HG03342 (cell line): ENCODE data around the gene SLC25A30.
"Not testable (repeated sequence)": the region's sequence is repeated elsewhere in the genome, so short reads cannot be mapped to it uniquely, and the experiment has no call there.

Source experiments
- ATAC-seq: cut with Tn5 transposase; IDR thresholded peaks from one replicate; pipeline ENCODE4 v1.9.1; 2021; ENCODE audit warnings: mild to moderate bottlenecking, moderate library complexity; ENCODE audit not compliant: unreplicated experiment

The SLC25A30 gene

DNA sequence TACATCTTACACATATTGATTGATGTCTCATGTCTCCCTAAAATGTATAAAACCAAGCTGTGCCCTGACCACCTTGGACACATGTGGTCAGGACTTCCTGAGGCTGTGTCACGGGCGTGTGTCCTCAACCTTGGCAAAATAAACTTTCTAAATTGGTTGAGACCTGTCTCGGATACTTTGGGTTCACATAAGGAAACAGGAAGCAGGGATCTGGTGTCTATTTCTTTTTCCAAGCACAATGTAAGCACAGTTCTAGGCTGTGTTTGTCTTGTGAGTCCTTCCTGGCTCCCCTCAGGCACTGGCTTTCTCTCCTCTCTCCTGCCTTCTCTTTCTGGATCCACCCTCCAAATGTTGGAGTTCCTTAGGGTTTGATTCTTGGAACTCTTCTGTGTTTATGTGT lies 49.6 kb downstream of the SLC25A30 start:
- ATAC-seq = no peak

DNA sequence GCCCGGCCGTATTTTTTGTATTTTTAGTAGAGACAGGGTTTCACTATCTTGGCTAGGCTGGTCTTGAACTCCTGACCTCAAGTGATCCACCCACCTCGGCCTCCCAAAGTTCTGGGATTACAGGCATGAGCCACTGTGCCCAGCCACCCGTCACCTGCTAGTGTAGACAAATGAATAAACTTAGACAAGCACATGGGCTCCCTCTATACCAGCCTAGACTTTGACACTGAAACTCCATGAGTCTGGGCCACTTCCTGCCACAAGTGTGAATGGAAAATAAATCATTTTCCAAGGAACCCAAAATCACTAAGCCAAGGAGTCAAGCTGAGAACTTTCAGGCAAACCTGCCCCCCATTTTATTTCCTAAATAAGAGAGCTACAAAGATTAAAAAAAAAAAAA lies 50.2 kb downstream of the SLC25A30 start:
- no peak for ATAC-seq

DNA sequence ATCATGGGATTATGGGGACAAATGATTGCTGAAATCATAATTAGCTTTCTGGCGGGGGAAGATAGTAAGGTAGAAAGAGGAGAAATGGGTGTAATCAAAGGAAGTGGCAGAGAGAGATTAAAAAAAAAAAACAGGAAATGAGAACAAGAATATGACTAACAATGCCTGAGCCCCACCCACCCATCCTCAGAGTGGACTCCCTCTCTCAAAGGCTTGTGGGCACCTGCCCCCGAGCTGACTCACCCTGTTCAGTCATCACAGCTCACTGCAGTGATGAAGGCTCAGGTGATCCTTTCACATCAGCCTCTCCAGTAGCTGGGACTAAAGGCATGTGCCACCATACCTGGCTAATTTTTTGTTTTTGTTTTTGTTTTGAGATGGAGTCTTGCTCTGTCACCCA lies 50.8 kb downstream of the SLC25A30 start:
- peak; percentile 96 for ATAC-seq

DNA sequence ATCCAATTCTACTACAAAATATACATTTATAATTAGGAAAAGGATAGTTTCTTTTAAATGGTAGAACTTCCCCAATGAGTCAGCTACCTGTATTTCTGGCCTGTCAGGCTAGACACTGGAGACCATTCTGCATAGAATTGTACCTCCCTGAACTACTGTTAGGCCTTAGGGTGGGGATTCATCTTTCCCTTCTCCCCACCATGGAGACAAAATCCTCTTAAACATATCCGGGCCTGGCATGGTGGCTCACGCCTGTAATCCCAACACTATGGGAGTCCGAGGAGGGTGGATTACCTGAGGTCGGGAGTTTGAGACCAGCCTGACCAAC lies 52.7 kb downstream of the SLC25A30 start:
- no peak for ATAC-seq

DNA sequence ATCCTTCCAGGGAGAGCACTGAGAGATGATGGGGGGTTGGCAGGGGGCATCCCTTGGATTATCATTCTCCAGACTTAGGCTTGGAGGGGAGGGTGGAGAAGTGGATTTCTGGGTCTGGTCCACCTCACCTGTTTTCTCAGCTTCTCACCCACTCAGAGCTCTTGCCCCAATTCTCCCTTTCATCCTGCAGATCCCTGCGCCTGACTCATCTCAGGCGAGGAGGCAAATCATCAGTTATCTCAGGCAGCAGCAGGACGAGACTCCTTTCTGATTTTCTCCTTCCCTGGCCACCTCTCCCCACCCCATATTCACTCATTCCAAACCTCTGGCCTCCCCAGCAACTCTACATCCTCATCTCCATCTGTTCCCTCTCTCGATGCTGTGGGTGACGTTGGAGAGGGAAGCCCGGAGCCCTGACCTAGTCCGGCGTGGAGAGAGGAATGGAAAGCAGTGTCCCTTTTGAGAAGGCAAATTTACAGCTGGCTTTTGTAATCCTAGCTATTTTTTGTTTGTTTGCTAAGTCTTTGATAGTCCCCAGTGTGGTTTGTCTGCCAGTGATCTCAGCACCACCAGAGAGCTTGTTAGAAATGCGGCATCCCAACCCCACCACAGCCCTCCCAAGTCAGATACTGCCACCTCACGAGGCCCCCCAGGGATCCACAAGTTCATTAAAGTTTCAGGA lies 53.2 kb downstream of the SLC25A30 start:
- no peak for ATAC-seq

DNA sequence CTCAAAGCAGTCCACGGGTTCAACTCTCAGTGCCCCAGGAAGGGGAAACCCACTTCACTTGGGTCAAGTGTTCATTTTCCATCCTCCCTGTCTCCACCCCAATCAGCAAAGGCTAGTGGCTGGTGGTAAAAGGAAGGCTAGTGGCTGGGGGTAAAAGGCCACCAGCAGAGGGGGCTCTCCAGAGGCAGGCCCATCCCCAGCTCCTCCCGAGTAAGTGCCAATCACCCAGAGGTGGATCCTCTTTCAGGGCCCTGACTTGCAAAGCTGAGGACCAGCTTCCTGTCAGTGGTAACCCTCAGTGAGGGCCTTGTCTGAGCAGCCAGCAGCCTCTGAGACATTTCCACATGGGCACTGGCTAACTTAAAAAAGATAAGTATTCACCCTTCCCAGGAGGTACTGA lies 55.2 kb downstream of the SLC25A30 start:
- ATAC-seq = no peak

DNA sequence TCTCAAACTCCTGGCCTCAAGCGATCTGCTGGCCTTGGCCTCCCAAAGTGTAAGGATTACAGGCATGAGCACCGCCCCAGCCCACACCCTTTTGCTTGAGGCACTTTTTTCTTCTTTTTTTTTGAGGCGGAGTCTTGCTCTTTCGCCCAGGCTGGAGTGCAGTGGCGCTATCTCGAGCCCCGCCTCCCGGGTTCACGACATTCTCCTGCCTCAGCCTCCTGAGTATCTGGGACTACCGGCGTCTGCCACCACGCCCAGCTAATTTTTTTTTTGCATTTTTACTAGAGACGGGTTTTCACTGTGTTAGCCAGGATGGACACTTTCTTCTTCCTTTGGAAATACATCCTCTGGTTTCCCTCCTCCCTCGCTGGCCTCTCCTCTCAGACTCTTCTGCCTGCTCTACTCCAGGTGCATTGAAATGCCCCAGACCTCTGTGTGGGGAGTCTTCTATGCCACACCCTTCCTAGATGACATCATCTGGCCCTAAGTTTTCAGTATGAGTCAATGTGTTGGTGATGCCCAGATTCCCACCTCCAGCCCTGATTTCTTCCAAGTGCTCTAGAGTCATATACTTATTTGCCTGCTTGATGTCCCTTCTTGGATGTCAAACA lies 56.5 kb downstream of the SLC25A30 start:
- ATAC-seq = no peak

DNA sequence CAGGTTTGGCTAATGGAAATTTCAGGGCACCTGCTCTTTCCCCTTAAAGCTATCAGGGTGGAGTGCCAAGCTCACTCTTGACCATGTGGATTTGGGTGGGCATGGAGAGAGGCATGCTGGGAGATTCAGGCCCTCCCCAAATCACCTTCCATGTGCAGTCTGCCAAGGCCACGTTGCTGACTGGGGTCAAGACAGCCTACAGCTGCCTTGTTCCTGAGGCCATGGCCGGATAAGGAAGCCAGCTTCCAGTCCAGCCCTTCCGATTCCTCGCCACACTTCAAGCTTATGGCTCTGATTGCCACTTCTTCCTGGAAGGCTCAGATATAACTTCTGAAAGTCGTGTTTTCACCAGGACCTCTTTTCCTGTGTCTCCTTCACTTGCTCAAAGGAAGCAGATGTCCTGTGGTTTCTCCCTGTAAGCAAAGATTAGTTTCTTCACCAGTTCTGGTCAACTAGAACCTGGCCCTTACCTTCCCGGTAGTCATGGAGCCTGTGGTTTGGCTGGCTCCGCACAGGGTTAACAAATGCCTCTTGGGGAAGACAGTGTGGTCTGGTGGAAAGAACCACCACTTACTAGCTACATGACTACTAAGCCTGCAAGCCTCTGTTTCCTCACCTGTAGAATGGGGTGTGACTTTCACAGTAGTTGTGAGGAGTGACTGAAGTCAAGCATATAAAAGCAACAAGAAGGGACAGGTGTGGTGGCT lies 61.1 kb downstream of the SLC25A30 start:
- ATAC-seq = no peak

DNA sequence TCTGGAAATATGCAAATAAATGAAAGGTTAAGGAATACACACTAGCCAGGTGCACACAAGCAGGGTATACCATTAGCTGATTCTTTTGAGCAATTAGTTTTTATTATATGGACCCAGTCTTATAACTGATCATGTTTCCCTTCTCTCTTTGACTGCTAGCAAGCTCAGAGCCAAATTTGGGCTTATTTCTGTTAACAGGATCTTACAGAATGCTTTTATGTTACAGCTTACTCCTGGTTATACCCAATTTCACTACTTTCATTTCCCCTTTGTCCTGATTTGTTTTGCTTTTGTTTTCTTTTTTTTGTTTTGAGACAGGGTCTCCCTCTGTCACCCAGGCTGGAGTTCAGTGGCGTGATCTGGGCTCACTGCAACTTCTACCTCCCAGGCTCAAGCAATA lies 64.3 kb downstream of the SLC25A30 start:
- peak; percentile 68 for ATAC-seq

DNA sequence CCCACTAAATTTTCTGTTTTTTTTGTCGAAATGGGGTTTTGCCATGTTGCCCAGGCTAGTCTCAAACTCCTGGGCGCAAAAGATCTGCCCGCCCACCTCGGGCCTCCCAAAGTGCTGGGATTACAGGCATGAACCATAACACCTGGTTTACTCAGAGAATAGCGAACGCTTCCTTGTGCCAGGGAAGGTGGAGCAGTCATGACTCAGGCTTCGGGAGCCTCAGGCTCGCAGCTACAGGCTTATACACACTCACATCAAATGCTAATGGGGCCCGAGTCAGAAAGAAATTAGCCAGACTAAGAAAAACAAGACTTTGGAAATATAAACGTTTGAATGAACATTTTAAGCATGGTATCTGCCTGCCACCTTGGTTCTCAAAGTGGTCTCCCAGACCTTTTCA lies 66.1 kb downstream of the SLC25A30 start:
- ATAC-seq = no peak

DNA sequence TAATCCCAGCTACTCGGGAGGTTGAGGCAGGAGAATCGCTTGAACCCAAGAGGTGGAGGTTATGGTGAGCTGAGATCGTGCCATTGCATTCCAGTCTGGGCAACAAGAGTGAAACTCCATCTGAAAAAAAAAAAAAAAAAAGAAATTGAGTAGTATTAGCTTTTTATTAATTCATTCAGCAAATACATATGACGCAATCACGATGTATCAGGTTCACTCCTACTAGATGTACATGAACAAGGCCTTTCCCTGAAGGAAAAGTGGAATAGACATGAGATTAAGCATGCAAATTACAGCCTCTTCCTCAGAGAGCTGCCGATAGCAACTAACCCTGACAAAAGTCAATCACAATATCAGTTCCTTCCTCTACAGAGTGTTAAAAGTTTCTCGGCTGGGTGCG lies 68.0 kb downstream of the SLC25A30 start:
- ATAC-seq = no peak

DNA sequence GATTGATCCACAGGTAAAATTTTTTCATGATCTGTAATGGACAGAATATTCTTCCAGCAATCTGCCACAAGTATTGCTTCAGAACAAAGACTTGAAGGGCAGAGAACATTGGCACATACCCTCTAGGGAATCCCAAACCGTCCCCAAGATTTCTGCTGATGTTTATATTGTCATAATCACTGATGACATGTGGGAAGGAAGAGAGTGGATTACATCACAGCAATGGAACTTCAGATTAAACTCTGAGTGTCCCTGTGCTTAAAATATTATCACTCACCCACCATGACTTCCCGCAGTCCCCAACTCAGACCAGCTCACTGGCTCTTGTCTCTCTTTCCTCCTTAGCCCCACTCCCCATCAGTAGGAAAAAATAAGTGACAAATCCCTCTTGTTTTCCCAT lies 68.7 kb downstream of the SLC25A30 start:
- ATAC-seq = no peak

DNA sequence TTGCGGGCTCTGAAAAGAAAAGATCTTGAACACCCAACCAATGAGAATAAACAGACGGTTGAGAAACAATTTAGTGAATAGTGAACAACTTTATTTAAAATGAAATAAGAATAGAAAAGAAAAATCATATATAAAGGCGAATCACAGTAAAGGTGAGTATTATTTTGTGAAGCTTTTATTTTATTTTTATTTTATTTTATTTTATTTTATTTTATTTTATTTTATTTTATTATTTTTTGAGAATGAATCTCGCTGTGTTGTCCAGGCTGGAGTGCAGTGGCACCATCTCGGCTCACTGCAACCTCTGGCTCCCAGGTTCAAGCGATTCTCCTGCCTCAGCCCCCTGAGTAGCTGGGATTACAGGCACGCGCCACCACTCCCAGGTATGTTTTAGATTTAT lies 74.1 kb downstream of the SLC25A30 start:
- not testable (repeated sequence) for ATAC-seq
